ENCODE results near the gene CIC.

- TF ChIP-seq, protein P1, sequence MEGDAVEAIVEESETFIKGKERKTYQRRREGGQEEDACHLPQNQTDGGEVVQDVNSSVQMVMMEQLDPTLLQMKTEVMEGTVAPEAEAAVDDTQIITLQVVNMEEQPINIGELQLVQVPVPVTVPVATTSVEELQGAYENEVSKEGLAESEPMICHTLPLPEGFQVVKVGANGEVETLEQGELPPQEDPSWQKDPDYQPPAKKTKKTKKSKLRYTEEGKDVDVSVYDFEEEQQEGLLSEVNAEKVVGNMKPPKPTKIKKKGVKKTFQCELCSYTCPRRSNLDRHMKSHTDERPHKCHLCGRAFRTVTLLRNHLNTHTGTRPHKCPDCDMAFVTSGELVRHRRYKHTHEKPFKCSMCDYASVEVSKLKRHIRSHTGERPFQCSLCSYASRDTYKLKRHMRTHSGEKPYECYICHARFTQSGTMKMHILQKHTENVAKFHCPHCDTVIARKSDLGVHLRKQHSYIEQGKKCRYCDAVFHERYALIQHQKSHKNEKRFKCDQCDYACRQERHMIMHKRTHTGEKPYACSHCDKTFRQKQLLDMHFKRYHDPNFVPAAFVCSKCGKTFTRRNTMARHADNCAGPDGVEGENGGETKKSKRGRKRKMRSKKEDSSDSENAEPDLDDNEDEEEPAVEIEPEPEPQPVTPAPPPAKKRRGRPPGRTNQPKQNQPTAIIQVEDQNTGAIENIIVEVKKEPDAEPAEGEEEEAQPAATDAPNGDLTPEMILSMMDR (IDR thresholded peaks at IDR 0.05): no peak
- no peak for TF ChIP-seq POLR2A (IDR thresholded peaks at IDR 0.05)
Measured at GRCh38 chr19:42285988-42286348, 16.9 kb downstream of the CIC start.
